ENCODE measurements around the gene PCNP.
"Not testable (repeated sequence)": the region's sequence is repeated elsewhere in the genome, so short reads cannot be mapped to it uniquely, and the experiment has no call there.

Gene PCNP

DNA sequence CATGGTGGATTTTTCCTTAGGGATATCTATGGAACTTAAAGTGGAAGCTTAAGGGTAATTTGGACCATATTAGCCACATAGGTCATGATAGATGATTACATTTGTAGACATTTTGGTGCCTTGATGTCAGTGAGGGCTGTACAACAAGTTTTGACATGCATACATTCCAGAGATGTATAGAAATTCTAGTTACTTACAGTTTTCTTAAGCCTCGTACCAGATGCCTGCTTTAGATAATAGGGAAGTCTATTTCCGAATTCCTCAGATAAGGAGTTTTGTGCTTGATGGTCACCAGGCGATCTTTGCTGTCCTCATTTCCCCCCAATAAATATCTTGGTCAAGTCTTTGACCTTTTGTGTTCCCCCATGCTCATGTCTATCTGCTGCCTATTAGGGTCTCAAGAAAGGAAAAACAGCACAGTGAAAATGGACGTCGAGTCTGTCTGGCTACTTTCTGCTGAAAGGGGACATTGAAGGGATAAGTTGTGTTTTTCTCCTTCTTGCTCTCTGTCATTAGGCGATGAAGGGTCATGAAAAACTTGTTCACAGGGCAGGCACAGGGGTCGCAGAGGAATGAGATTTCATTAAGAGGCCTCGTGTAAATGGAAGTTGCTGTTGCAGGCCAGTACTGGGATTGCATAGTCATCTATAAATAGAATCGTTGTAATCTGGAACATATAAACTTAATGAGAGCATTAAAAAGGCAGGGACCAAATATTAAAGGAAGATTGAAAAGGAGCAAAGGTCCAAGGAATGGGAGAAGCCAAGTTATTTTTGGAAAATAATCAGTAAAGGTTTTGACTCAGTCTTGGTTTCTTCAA is 41.0 kb upstream of the PCNP start:
- H3K4me3 ChIP-seq (ENCODE audit: low read depth, low read length) = no peak overlapping the region
- no peak for DNase-seq (ENCODE audit: low read depth)
- TF ChIP-seq, protein P1, sequence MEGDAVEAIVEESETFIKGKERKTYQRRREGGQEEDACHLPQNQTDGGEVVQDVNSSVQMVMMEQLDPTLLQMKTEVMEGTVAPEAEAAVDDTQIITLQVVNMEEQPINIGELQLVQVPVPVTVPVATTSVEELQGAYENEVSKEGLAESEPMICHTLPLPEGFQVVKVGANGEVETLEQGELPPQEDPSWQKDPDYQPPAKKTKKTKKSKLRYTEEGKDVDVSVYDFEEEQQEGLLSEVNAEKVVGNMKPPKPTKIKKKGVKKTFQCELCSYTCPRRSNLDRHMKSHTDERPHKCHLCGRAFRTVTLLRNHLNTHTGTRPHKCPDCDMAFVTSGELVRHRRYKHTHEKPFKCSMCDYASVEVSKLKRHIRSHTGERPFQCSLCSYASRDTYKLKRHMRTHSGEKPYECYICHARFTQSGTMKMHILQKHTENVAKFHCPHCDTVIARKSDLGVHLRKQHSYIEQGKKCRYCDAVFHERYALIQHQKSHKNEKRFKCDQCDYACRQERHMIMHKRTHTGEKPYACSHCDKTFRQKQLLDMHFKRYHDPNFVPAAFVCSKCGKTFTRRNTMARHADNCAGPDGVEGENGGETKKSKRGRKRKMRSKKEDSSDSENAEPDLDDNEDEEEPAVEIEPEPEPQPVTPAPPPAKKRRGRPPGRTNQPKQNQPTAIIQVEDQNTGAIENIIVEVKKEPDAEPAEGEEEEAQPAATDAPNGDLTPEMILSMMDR (IDR thresholded peaks at IDR 0.05; ENCODE audit: insufficient read depth, low read depth, low read length, missing control alignments) = no peak

DNA sequence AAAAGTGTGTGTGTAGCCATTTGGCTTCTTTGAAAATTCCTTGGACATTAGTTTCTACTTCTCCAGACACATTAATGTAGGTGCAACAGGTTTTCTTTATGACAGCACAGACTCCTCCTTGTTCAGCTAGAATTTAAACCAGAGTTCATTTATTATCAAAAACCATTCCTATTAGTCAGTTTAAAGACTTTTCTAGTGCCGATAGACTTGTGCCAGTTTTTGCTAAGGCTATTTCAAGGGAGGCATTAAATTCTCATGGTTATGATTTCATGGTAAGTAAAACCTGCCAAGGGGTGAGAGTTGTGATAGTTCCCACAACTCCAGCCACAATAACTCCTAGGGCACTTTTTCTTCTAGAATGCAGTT is 40.4 kb upstream of the PCNP start:
- no peak overlapping the region for H3K4me3 ChIP-seq (ENCODE audit: low read depth, low read length)
- no peak for DNase-seq (ENCODE audit: low read depth)
- TF ChIP-seq, protein P1 (IDR thresholded peaks at IDR 0.05; ENCODE audit: insufficient read depth, low read depth, low read length, missing control alignments) = no peak

DNA sequence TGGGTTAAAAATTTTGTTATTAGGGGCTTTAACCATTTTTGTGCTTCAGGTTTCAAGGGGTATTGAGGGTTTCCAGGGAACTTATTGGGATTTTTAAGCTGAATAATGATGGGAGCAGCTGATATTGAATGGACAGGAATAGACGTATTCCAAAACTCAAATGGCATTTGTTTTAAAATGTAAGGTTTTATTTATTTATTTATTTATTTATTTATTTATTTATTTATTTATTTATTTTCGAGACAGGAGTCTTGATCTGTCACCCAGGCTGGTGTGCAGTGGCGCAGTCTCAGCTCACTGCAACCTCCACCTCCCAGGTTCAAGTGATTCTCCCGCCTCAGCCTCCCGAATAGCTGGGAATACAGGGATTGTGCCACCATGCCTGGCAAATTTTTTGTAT is 38.8 kb upstream of the PCNP start:
- TF ChIP-seq, protein P1 (IDR thresholded peaks at IDR 0.05; ENCODE audit: insufficient read depth, low read depth, low read length, missing control alignments) = no peak
- no peak overlapping the region for H3K4me3 ChIP-seq (ENCODE audit: low read depth, low read length)
- DNase-seq (ENCODE audit: low read depth) = no peak

DNA sequence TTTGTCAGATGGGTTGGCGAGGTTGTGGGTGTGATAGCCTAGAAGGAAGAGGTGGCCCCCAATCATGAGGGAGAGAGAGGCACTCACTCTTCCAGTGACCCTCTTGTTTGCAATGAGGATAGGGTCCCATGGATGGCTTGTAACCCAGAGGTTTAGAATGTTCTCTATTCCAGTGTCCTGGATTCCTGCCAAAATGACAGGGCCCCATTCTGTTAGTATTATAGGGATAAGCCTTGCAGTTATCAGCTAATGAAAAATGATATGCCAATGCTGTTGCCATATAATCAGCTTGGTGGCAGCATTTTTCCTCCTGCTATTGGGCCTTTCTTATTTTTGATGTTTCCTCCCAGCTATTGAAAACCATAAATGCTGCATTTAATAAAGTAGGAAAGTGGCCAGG is 37.7 kb upstream of the PCNP start:
- TF ChIP-seq, protein P1 (IDR thresholded peaks at IDR 0.05; ENCODE audit: insufficient read depth, low read depth, low read length, missing control alignments) = no peak
- DNase-seq (ENCODE audit: low read depth) = no peak
- H3K4me3 ChIP-seq (ENCODE audit: low read depth, low read length) = no peak overlapping the region

DNA sequence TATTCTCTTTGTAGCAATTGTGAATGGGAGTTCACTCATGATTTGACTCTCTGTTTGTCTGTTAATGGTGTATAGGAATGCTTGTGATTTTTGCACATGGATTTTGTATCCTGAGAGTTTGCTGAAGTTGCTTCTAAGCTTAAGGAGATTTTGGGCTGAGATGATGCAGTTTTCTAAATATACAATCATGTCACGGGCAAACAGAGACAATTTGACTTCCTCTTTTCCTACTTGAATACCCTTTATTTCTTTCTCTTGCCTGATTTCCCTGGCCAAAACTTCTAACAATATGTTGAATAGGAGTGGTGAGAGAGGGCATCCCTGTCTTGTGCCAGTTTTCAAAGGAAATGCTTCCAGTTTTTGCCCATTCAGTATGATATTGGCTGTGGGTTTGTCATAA is 37.0 kb upstream of the PCNP start:
- DNase-seq (ENCODE audit: low read depth) = not testable (repeated sequence)

DNA sequence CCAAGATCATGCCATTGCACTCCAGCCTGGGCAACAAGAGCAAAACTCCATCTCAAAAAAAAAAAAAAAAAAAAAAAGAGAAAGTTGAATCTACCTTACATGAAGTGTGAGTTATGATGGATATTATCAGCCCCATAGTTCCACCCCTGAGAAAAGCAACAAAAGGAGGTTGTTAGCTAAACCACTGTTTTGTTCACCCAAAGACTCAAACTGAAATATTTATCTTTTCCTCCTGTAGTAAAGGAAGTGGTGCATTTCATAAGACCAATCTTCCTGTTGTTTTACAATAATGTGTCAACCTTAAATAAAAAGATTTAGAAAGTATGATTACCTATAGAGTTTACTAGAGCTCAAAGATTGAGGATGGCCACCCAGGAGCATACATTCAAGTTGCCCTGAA is 31.0 kb upstream of the PCNP start:
- no peak overlapping the region for H3K4me3 ChIP-seq (ENCODE audit: low read depth, low read length)
- TF ChIP-seq, protein P1 (IDR thresholded peaks at IDR 0.05; ENCODE audit: insufficient read depth, low read depth, low read length, missing control alignments) = no peak

More for the DNA sequence above, 37.0 kb upstream of the PCNP start:
- H3K4me3 ChIP-seq (ENCODE audit: low read depth, low read length) = not testable (repeated sequence)

DNA sequence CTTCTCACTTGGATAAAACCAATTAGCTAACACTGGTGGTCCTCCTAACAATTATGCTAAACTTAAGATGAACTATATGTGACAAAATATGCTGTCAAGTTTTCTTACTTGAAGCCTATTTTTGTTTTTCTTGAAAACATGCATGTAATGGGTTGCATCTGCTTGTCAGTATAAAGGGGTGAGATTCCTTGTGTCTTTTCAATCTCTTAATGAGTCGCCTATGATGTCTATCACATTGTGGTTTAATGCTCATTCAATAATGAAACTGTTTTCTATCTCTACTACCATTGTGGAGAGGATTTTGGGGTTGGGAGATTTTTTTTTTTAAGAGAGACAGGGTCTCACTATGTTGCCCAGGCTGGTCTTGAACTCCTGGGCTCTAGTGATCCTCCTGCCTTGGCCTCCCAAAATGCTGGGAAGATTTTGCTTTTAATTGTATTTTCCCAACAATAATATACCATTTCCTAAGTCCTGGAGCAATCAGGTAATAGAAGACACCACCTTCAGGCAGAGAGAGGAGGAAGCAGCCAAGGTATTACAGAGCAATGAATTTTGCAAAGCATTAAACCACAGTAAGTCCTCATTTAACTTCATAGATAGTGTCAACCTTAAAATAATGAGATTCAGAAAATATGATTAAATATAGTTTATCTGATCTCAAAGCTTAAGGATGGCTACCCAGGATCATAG is 29.7 kb upstream of the PCNP start:
- no peak for DNase-seq (ENCODE audit: low read depth)

More for the DNA sequence above, 31.0 kb upstream of the PCNP start:
- DNase-seq (ENCODE audit: low read depth) = no peak

More for the DNA sequence above, 29.7 kb upstream of the PCNP start:
- no peak overlapping the region for H3K4me3 ChIP-seq (ENCODE audit: low read depth, low read length)
- TF ChIP-seq, protein P1 (IDR thresholded peaks at IDR 0.05; ENCODE audit: insufficient read depth, low read depth, low read length, missing control alignments) = no peak
